OCI-M2 (cell line): ENCODE measurements around the gene ASMT.
"Not testable (repeated sequence)": the region's sequence is repeated elsewhere in the genome, so short reads cannot be mapped to it uniquely, and the experiment has no call there.

Source experiments
- DNase-seq: peaks from one replicate; lab custom pipeline; 2025; ENCODE audit not compliant: unreplicated experiment; lab: John Stamatoyannopoulos, UW

ASMT gene

GRCh38 chrX:1646009-1646408 lies 31.1 kb downstream of the ASMT start:
- DNase-seq = no peak

DNA sequence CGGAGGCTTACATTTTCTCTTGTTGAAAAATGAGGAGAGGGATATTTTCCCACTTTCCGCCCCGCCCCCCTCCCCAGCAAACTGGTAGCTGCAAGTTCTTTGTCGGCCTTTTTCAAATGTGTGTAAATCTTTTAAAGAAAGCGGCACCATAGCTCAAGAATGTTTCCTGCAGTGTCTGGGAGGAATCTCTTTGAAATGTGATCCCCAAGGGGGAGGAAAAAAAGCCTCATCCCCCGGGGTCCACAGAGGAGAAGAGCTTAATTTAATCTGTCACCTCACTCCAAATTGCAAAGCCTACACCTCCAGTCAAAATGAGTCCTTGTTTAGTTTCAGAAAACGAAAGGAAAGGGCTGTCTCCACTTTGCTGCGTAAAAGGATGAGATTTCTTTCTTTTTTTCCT lies 34.8 kb downstream of the ASMT start:
- no peak for DNase-seq

- not testable (repeated sequence) for DNase-seq
These were observed 37.4 kb downstream of the ASMT start for GRCh38 chrX:1652011-1652811.

DNA sequence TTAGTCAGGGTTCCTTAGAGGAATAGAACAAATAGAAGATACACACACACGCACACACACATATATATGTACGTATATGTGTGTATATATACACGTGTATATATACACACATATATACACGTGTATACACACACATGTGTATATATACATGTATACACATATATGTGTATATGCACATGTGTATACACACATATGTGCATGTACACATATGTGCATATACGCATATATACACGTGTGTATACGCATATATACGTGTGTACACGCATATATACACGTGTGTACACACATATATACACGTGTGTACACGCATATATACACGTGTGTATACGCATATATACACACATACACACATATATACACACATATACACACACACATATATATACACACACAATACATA lies 41.5 kb downstream of the ASMT start:
- no peak for DNase-seq

GRCh38 chrX:1657367-1658070 lies 42.7 kb downstream of the ASMT start:
- DNase-seq = no peak

DNA sequence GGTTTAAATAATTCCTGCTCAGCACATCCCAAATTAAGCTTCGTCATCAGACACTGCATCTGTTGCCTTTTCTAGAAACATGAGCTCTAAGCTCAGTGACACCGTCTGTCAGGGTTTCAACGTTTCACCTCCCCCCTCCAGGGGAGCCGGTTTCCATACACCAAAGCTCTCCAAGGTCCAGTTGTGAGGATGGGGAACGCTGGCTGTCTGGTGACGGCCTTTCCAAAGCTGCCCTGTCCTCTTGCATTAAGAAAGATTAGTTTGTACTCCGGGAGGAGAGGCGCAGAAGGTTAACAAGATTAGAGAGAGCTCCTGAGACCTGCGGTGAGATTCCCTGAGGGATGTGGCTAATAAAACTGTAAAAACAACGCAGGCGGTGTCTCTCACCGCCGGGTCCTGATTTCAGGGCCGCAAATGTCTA lies 43.2 kb downstream of the ASMT start:
- DNase-seq = no peak

- no peak for DNase-seq
These were observed 45.0 kb downstream of the ASMT start for GRCh38 chrX:1659664-1660461.

DNA sequence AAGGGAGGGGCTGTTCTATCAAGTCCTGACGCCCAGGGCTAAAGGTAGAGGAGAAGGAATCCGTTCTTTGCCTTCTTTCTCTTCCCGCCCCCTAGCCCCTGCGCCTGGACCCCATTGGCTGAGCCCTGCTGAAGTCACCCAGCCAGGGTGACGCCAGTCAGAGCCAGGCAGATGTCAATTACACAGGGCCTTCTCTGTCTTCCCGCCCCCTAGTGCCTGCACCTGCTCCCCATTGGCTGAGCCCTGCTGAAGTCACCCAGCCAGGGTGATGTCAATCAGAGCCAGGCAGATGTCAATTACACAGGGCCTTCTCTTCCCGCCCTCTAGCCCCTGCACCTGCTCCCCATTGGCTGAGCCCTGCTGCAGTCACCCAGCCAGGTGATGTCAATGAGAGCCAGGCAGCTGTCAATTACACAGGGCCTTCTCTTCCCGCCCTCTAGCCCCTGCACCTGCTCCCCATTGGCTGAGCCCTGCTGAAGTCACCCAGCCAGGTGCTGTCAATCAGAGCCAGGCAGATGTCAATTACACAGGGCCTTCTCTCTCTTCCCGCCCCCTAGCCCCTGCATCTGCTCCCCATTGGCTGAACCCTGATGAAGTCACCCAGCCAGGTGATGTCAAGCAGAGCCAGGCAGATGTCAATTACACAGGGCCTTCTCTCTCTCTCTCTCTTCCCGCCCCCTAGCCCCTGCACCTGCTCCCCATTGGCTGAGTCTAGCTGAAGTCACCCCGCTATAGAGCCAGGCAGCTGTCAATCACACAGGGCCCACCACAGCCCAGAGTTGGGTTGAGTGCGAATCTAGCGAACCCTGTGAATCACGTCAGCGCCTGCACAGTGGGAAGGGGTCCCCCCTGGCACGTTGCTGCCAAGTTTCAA lies 46.4 kb downstream of the ASMT start:
- no peak for DNase-seq

DNA sequence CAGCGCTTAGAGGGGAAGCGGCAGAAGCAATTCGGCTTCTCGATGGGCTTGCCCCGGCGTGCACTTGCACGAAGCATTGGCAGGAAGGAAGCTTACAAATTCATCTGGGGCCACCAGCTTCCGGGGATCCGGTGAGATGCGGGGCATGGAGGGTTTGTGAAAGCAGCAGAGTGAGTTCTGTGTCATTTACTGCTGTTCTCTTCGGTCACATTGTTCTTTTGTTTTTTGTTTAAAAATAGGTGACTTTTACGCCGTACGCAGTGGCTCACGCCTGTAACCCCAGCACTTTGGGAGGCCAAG lies 47.0 kb downstream of the ASMT start:
- DNase-seq = no peak

GRCh38 chrX:1667566-1667965 lies 52.7 kb downstream of the ASMT start:
- no peak for DNase-seq

DNA sequence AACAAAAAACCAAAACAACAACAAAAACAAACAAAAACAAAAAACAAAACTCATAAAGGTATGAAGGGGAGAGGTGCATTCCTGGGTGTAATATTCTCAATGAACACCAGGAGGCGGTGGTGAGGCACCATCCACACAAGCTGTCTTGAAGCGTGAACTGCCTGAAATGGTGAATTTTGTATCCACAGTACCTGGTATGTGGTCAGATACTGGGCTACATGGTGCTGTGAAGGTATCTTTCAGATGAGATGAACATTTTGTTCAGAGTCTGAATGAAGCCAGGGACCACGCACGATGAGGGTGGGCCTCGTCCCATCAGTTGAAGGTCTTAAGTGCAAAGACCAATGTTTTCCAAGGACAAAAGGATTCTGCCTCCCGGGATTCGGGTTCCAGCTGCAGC lies 58.5 kb downstream of the ASMT start:
- no peak for DNase-seq

GRCh38 chrX:1676866-1677265 lies 62.0 kb downstream of the ASMT start:
- no peak for DNase-seq

DNA sequence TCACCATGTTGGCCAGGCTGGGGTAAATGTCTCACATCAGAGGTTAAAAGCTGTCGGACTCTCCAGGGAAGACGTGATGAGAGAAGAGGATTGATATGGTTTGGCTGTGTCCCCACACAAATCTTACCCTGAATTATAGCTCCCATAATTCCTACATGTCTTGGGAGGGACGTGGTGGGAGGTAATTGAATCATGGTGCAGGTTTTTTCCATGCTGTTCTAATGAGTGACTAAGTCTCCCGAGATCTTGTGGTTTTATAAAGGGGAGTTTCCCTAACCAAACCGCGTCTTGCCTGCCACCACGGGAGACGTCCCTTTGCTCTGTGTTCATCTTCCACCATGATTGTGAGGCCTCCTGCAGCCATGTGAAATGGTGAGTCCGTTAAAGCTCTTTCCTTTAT lies 64.4 kb downstream of the ASMT start:
- no peak for DNase-seq

- no peak for DNase-seq
These were observed 66.6 kb downstream of the ASMT start for GRCh38 chrX:1681439-1681838.

DNA sequence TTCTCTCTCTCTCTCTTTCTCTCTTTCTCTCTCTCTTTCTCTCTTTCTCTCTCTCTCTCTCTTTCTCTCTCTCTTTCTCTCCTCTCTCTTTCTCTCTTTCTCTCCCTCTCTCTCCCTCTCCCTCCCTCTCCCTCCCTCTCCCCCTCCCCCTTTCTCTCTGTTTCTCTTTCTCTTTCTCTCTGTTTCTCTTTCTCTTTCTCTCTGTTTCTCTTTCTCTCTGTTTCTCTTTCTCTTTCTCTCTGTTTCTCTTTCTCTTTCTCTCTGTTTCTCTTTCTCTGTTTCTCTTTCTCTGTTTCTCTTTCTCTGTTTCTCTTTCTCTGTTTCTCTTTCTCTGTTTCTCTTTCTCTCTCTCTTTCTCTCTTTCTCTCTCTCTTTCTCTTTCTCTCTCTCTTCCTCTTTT lies 67.0 kb downstream of the ASMT start:
- not testable (repeated sequence) for DNase-seq

DNA sequence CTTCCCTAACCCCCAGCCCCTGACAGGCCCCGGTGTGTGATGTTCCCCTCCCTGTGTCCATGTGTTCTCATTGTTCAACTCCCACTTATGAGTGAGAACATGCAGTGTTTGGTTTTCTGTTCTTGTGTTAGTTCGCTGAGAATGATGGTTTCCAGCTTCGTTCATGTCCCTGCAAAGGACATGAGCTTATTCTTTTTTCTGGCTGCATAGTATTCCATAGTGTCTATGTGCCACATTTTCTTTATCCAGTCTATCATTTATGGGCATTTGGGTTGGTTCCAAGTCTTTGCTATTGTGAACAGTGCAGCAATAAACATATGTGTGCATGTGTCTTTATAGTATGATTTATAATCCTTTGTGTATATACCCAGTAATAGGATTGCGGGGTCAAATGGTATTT lies 67.6 kb downstream of the ASMT start:
- not testable (repeated sequence) for DNase-seq

DNA sequence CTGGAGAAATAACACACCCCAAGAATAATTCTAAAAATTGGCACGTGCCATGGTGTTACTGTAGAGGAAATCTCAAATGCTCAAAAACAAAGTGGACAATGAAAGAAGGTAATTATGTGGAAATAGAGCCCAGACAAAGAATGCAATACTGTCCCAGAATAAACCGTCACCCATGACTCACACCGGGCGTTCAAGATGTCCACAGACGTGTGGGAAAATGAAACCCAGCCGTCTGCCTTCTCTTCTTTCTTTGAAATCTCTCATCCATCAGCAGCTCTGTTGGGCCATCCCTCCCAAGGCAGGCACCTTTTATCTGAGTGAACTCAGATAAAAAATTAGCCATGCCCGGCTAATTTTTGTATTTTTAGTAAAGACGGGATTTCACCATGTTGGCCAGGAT lies 70.0 kb downstream of the ASMT start:
- DNase-seq = not testable (repeated sequence)

DNA sequence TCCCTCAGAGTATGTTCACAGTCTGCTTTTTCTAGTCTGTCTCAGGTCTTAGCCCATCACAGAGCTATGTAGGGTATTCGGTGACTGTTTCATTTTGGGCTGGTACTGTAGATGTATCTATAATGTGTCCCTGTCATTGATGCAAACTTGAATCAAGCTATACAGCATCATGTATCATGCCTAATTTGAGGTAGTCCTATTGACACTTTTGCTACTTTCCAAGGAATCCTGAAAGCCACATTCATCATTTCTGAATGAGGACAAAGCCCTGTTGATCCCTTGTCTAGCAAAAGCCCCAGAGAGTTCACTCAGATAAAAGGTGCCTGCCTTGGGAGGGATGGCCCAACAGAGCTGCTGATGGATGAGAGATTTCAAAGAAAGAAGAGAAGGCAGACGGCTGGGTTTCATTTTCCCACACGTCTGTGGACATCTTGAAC lies 70.6 kb downstream of the ASMT start:
- DNase-seq = not testable (repeated sequence)

DNA sequence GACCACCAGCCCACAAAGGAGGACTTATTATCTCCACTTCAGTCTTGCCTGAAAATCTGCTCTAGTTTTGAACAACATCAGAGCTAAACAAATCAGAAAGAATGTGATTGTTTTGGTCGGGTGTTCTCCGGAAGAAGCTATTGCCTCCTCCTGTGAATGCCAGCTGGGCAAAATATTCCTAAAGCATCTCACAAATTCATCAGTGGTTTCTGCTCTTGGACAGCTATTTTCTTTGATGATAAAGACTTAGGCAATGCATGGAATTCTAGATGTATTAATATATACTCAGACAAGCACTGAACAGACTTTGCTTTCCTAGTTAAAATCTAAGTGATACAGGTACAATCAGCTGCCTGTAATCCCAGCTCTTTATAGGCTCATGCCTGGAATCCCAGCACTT lies 71.8 kb downstream of the ASMT start:
- no peak for DNase-seq
